Choroid plexus epithelial cell (primary cell): ENCODE measurements around the gene CASR.

ENCODE experiments used
- DNase-seq: peaks from one replicate; pipeline ENCODE4 v3.0.0-alpha.2; 2010; ENCODE audit warnings: low read depth
- H3K4me3 ChIP-seq: 2 replicates; pipeline ENCODE4 v1.5.1; 2011; ENCODE audit warnings: low read depth, mild to moderate bottlenecking, control low read depth, low read length, moderate library complexity
- TF ChIP-seq, protein P1 (sequence below): conservative IDR thresholded peaks from 2 replicates; pipeline ENCODE4 v1.5.1; 2011; ENCODE audit warnings: low read depth, mild to moderate bottlenecking, control low read depth, inconsistent platforms, low read length, moderate library complexity

CASR gene

DNA sequence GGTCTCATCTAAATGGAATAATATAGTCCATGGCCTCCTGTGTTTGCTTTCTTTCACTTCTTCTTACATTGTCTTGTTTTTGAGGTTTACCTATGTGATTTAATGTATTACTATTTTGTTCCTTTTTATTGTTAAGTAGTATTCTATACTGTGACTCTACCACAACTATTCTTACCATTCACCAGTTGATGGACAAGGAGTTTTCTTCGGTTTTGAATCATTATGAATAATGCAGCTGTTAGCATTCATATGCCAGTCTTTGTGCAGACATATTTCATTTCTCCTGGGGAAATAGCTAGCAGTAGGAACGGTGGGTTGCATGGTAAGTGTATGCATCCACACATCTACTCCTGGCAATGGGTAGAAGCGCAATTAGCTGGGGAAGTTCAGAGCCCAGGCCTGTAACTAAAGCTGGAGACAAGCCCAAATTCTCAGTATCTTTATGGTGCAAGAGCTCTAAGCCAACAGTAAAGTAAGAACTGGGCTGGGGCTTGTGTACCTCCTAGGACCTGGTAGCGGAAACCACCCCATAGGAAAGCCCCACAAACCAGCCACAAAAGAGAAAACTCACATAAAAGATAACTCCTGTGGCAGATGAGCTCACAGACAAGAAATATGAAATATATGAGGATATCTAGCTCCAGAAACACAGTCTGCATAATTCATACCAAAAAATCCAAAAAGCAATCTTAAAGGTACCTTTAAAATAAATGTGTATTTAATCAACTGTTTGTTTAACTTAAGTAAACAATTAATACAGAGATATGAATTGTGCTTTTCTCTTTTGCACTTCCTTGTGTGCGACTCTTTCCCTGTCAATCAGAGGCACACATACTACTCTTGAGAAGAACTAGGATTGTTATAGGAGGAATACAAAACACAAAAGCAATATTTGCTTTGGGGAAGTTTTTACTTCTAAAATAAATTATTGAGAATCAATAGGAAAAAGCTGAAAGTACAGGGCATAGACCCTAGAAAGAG, 138.9 kb downstream of the CASR start:
- TF ChIP-seq, protein P1, sequence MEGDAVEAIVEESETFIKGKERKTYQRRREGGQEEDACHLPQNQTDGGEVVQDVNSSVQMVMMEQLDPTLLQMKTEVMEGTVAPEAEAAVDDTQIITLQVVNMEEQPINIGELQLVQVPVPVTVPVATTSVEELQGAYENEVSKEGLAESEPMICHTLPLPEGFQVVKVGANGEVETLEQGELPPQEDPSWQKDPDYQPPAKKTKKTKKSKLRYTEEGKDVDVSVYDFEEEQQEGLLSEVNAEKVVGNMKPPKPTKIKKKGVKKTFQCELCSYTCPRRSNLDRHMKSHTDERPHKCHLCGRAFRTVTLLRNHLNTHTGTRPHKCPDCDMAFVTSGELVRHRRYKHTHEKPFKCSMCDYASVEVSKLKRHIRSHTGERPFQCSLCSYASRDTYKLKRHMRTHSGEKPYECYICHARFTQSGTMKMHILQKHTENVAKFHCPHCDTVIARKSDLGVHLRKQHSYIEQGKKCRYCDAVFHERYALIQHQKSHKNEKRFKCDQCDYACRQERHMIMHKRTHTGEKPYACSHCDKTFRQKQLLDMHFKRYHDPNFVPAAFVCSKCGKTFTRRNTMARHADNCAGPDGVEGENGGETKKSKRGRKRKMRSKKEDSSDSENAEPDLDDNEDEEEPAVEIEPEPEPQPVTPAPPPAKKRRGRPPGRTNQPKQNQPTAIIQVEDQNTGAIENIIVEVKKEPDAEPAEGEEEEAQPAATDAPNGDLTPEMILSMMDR = no peak
- H3K4me3 ChIP-seq = no peak overlapping the region
- no peak for DNase-seq

DNA sequence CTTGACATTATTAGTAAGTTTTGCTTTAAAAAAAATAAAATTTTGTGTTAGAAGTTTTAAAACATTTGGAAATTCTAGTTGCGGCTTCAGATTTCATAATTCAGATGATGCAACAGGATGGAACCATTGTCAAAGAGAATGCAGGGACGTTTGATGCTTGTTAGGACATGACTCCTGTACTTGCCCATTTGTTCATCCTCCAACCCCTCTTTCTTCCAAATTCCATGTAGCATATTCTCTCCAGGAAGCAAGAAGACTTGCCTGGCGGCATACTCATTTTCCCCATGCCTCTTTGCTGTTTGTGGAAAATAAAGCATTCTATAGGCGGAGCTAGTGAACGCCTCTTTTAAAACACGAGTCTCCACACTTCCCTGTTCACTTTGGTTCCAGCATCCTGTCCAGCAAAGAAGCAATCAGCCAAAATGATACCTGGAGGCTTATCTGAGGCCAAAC, 141.4 kb downstream of the CASR start, which contains the start of gene CSTA:
TSS of gene CSTA (plus strand) at position 378 of the 453 bp plus-strand sequence. CDS start at position 423, 45 bp downstream.
- DNase-seq = peak; percentile 13
- TF ChIP-seq, protein P1 = no peak
- no peak within 1 kb of the TSS for H3K4me3 ChIP-seq

DNA sequence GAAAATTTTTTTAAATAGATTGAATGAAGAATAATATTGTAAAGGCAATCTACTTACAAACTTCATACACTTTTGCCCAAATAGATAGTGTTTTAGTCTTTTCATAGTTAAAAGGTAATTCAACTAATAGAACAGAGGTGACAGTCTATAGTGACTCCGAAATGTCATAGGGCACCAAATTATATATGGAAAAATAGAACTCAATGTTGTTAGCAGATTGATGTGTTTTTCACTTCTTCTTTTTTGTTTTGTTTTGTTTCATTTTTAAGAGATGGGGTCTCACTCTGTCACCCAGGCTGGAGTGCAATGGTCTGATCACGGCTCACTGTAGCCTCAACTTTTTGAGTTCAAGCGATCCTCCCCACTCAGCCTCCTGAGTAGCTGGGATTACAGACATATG, 142.3 kb downstream of the CASR start:
- DNase-seq = no peak
- H3K4me3 ChIP-seq = no peak overlapping the region
- TF ChIP-seq, protein P1 = no peak

DNA sequence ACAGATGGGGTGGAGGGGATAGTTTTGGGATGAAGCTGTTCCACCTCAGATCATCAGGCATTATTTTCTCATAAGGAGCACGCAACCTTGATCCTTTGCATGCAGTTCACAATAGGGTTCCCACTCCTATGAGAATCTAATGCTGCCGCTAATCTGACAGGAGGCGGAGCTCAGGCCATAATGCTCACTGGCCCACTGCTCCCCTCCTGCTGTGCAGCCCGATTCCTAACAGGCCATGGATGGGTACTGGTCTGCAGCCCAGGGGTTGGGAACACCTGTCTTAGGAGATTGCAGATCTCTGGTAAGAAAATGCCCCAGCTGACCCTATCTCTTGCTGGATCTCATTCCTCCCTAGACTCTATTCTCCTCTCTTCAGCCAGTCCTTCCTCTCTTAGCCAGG, 148.4 kb downstream of the CASR start:
- TF ChIP-seq, protein P1 = no peak
- no peak overlapping the region for H3K4me3 ChIP-seq
- no peak for DNase-seq

DNA sequence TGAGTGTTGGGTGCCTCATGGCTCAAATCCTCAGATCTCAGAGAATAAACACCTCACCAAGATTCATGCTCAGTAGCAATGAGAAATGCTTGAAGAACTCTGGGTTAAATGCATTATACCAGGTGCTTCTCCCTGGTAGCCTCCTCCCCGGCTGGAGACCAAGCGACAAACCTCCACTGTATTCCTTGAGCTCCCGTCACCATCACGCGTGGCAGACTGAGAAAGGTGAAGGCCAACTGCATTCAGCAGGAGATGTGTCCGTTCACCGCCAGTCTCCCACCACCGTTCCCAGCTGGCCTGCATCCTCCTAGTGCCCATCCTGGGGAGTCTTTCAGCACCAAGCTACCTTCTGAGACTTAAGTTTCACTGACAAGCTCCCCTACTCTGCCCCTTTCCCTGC, 149.1 kb downstream of the CASR start:
- no peak overlapping the region for H3K4me3 ChIP-seq
- TF ChIP-seq, protein P1 = no peak

More for the DNA sequence above, 149.1 kb downstream of the CASR start:
- no peak for DNase-seq
